Measurements from ENCODE around the gene DNAJC27.

DNA sequence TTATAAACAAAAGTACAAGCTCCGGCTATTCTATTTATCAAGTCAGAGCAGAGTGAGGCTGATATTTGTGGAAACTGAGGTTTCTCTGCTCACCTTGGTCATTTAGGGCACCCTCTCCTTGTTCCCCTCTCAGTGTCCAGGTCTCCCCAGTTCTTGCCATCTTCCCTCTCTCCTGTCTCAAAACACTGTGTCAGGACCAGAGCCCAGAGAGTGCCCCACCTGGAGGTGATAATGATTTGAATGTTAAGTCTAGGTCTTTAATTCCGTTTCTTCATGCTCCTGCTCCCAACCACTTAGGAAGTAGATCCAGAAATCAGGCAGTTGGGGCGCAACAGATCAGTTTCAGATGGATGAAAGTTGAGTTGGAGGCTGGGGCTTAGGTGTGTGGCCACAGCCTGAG, 42.5 kb downstream of the DNAJC27 start:
- TF ChIP-seq, protein P1, sequence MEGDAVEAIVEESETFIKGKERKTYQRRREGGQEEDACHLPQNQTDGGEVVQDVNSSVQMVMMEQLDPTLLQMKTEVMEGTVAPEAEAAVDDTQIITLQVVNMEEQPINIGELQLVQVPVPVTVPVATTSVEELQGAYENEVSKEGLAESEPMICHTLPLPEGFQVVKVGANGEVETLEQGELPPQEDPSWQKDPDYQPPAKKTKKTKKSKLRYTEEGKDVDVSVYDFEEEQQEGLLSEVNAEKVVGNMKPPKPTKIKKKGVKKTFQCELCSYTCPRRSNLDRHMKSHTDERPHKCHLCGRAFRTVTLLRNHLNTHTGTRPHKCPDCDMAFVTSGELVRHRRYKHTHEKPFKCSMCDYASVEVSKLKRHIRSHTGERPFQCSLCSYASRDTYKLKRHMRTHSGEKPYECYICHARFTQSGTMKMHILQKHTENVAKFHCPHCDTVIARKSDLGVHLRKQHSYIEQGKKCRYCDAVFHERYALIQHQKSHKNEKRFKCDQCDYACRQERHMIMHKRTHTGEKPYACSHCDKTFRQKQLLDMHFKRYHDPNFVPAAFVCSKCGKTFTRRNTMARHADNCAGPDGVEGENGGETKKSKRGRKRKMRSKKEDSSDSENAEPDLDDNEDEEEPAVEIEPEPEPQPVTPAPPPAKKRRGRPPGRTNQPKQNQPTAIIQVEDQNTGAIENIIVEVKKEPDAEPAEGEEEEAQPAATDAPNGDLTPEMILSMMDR (IDR thresholded peaks at IDR 0.05) = no peak
- no peak for TF ChIP-seq POLR2A (IDR thresholded peaks at IDR 0.05)
- TF ChIP-seq EP300 (IDR thresholded peaks at IDR 0.05) = no peak
- TF ChIP-seq POLR2AphosphoS5 (IDR thresholded peaks at IDR 0.05) = no peak

All from gastroesophageal sphincter (tissue), 3 donors.